GM21619 (cell line): Measurements from ENCODE around the gene BMS1.
"Not testable (repeated sequence)": the region's sequence is repeated elsewhere in the genome, so short reads cannot be mapped to it uniquely, and the experiment has no call there.

Experiments
- ATAC-seq: cut with Tn5 transposase; IDR thresholded peaks from one replicate; pipeline ENCODE4 v1.9.1; 2021; ENCODE audit not compliant: unreplicated experiment

Gene BMS1

DNA sequence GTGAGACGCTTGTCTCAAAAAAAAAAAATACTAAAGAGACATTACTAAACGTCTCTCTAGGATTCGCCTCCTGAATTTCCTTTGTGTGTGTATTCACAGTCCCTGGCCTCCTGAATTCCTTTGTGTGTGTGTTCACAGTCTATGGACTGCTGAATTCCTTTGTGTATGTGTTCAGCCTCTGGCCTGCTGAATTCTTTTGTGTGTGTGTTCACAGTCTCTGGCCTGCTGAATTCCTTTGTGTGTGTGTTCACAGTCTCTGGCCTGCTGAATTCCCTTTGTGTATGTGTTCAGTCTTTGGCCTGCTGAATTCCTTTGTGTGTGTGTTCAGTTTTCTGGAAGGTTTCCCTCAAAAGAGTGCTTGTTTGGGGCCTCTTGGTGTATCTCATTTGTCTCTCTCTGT, 8.2 kb downstream of the BMS1 start:
- ATAC-seq = no peak

DNA sequence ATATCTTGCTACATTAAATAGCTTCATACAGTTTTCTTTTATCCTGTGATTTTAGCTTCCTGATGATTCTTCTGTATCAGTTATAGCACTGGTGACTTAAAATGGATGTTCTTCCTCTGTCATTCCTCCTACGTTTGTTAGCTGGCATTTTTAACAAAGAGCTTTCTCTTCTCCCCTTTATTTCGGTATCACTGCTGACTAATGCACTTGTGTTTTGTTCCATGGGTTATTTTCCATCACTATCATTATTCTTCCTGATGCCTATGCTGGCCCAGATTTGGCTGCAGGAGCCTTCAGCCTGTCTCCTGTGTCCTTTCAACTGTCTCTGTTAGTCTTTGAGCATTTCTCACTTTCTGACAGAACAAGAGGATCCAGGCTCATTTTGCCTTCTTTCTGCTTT, 13.1 kb downstream of the BMS1 start:
- ATAC-seq = no peak

DNA sequence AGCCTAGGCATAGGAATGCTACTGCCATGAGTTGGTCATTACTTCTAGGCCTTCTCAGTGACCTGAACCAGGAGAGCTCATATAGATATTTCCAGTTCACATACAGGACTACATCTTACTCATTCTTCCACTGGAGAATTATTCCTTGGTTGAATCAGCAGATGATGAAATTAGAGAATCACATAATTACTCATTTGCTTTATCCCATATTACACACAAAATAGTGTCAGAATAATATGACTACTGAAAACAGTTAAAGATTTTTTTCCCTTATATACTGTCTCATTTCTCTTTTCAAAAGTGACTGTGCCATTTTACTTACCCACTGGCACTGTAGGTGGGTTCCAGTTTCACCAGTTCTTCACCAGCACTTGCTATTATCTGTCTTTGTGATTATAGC, 18.5 kb downstream of the BMS1 start:
- no peak for ATAC-seq

DNA sequence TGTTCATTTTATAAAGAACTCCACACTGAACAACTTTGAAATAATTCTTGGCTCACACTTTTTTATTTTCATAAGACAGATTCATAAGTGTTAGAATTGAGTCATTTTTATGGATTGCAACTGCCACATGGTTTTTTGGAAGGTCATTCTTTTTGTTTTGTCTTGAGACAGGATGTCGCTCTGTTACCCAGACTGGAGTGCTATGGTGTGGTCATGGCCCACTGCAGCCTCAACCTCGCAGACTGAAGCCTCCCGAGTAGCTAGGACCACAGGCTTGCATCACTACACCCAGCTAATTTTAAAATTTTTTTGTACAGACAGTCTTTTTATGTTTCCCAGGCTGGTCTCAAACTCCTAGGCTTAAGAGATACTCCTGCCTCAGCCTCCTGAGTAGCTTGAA, 20.3 kb downstream of the BMS1 start:
- ATAC-seq = no peak

DNA sequence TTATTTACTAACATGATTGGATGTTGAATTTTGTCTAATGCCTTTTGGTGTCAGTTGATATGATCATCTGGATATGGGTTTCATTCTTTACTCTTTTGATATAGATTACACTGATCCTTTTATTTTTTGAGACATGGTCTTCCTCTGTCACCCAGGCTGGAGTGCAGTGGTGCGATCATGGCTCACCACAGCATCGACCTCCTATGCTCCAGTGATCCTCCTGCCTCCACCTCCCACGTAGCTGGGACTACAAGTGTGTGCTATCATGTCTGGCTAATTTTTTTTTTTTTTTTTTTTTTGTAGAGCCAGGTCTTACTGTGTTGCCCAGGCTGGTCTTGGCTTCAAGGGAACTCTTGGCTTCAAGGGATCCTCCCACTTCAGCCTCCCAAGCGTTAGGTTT, 27.1 kb downstream of the BMS1 start:
- no peak for ATAC-seq

DNA sequence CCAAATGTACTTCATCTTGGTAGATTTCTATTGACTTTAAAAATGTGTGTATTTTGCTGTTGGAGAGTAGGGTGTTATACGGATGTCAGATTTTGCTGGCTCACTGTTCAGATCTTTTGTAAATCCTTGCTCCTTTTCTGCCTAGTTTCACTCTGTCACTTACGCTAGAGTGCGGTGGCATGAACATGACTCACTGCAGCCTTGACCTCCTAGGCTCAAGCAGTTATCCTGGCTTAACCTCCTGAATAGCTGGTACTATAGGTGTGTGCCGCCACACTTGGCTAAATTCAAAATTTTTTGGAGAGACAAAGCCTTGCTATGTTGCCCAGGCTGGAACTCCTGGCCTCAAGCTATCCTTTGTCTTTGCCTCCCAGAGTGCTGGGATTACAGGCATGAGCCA, 29.4 kb downstream of the BMS1 start:
- no peak for ATAC-seq

DNA sequence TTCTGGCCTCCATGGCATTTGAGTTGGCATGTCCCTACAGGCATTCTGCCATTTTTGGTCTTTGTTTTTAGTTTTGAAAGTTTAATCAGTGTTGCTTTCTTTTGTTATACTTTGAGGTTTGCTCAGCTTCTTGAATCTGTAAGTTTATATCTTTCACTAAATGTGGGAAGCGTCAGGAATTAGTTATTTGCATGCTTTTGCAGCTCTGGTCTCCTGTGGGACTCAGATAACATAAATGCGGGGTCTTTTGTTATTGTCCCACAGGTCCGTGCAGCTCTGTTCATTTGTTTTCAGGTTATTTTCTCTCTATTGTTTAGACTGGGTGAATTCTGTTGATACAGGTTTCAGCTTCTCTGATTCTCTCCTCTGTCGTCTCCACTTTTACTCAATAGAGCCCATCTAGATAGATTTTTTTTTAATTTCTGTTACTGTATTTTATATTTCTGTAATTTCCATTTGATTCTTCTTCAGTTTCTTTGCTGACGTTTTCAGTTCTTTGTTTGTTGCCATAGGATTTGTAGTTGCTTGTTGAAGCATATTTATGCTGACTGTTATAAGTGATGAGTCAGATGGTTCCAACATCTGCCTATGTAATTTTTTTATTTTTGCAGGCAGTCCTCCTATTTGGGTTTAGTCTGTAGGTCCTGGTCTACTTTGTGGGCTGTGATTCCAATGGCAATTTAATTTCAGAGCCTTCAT, 31.5 kb downstream of the BMS1 start:
- ATAC-seq = not testable (repeated sequence)

DNA sequence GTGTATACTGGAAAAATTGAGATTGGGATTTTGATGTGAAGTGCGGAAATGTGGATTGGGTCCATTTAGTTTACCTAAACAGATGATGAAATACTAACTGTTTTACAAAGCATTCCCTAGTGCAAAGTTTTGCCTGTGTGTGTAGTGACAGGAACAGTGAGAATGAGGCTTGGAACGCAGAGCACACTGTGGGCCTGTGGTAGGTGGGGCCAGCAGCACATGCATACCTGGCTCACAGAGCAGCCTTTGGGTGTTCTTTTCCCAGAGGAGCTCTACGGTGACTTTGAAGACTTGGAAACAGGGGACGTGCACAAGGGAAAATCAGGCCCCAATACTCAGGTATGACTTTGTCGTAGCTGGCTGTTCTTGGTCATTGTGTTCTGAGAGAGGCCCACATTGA, 33.7 kb downstream of the BMS1 start:
- ATAC-seq = not testable (repeated sequence)

DNA sequence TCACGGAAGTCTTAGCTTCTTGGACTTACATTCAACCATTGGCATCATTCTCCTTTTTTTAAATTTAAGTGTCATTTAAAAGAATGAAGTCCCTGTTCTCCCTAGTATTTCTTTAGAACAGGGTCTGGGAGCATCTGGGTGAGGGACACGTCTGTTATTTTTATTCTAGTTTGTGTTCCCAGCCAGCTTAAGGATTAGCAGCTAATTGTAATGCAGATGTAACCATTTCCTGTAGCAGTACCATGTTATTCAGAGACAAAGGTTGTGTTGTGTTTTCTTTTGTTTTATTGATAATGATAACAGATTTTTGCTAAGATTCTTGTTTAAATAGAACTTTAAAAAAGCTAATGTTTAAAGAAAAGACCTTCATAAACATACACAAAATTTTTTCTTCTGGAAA, 34.3 kb downstream of the BMS1 start:
- no peak for ATAC-seq

DNA sequence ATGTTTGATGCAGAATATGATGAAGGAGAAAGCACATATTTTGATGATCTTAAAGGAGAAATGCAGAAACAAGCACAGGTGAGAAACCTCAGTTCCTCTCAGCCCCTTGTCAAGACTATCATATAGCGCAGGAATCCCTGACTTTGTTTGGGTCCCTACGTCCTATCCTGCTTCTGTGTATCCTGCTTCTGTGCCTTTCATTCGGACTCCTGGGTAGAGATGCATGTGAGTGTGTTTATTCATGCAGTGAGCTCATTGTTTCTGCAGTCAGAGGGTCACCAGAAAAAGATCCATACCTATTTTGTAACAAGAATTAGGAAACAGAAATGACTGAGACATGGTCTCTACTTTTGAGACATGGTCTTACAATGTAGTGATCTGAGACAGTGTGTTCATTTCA, 34.8 kb downstream of the BMS1 start:
- ATAC-seq = not testable (repeated sequence)

DNA sequence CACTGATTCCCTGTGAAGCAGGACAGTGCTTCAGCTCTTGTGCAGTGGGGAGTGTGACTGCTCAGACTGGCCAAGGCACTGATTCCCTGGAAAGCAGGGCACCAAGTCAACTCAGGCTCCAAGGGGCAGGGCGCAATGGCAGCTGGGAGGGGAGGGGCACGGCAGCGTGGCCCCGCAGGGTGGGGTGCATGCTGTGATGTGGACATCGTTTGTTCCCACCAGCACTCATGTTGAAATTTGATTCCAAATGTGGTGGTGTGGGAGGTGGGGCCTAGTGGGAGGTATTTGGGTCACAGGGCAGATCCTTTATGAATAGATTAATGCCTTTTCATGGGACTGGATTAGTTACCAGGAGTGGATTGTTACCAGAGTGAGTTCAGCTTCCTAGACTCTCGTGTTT, 44.2 kb downstream of the BMS1 start:
- not testable (repeated sequence) for ATAC-seq

DNA sequence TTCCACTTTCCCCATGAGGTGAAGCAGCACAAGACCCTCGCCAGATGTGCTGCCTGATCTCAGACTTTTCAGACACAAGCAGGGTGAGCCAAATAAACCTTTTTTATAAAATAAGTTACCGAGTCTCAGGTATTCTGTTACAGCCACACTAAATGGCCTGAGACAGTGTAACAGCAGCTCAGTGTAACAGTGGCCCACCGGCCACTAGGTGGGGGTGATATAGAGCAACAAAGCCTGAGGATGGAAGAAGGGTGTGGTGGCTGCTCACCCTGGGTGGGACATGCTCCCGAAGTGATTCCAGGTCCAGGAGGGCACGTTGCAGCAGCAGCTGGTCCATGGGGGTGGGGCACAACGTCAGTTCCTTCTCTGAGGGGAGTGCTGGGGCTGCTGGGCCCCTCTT, 44.6 kb downstream of the BMS1 start:
- ATAC-seq = no peak

DNA sequence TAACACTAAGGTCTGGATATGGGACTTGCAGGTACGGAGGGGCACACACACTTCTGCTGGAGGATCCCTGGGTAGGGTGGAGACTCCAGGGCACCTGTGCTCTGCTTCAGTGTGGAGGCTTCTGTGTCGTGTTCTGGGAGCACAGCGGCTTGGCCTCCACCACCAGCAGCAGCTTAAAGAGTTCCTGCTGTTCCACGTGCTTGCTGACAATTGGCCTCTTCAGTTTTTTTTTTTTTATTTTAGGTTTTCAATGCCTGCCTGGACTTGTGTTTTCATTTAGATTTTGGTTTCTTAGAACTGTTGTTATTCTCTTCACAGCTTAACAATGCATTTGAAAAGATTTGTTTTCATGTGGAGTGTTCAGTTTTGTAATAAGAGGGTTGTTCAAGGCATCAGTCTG, 45.8 kb downstream of the BMS1 start:
- not testable (repeated sequence) for ATAC-seq

DNA sequence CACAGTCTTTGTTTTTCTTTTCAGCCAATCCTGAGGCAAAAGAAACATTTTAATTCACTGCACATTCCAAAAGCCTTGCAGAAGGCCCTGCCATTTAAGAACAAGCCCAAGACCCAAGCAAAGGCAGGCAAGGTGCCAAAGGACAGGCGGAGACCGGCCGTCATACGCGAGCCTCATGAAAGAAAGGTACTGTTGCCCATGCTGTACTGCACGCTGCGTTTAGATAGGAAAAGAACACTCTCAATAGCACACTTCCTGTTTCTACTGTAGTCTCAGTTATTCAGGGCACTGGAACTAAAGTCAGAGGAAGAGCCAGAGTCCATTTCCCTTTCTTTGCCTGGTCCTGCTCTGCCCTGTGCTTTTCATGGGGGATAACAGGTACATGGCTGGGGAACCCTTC, 47.6 kb downstream of the BMS1 start:
- ATAC-seq = no peak

DNA sequence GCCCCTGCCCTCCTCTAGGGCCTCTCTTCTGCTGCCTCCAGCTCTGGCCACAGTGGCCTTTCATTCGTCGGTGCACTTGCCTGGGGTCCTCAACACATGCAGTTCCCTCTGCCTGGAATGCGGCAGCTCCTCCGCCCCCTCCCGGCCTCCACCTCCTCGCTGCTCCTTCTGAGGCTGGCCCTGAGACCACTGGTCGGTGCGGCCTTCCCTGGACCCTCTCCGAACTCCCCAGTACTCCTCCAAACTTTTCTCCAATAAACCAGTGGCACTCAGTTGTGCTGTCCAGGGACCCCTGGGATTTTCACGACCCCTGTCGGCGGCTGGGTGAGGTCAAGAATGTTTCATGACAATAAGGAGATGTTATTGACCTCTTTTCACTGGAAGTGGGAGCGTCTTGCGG, 53.5 kb downstream of the BMS1 start:
- no peak for ATAC-seq

DNA sequence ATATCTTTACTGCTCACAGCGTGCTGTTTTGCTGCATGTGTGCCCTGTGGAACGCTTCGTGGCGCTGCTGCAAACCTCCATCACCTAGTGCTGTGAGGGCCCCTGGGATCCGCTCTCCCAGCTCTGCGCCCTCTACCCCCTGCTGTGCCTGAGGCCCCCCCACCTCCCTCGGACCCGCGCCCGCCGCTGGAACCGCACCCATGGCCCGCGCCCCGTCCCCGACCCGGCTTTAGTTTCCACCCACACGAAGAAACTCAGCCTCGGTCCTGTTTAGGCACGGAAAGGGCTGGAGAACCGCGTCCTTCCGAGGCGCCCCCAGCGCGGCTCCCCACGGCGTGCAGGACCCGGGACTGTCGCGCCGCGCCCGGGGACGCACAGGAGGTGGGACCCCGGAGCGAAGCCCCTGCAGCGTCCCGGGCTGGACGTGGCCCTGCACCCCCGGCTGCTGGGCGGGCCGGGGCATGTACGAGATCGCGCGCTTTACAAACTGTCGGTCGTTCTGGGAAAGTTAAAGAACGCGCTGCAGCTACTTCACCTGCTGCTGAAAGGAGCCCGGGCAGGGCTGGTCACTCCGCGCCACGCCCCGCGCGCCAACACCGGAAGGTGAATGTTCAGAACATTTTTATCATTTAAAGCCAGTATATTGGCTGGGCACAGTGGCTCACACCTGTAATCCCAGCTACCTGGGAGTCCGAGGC, 54.3 kb downstream of the BMS1 start:
- ATAC-seq = no peak

DNA sequence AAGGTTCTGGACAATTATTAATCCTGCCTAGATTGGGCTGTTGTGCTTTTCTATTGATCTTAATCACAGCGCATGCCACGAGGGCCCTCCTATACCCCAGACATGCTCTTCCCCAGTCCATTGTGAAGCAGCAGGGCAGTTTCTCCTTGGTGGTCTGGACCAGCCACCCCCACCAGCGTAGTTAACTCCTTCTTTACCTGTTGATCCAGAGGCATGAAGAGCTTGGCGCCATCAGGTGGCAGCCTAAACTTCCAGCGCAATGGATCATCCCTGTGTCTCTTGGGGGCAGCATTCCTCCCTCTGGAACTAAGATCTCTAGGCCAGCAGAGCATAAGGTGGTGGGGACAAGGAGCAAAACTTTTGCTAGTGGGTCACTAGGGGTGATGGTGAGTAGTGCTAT, 62.2 kb downstream of the BMS1 start:
- not testable (repeated sequence) for ATAC-seq

DNA sequence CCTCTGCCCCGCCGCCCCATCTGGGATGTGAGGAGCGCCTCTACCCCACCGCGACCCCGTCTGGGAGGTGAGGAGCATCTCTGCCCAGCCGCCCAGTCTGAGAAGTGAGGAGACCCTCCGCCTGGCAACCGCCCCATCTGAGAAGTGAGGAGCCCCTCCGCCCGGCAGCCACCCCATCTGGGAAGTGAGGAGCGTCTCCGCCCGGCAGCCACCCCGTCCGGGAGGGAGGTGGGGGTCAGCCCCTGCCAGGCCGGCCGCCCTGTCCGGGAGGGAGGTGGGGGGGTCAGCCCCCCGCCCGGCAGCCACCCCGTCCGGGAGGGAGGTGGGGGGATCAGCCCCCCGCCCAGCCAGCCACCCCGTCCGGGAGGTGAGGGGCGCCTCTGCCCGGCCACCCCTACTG, 64.7 kb downstream of the BMS1 start:
- ATAC-seq = not testable (repeated sequence)

DNA sequence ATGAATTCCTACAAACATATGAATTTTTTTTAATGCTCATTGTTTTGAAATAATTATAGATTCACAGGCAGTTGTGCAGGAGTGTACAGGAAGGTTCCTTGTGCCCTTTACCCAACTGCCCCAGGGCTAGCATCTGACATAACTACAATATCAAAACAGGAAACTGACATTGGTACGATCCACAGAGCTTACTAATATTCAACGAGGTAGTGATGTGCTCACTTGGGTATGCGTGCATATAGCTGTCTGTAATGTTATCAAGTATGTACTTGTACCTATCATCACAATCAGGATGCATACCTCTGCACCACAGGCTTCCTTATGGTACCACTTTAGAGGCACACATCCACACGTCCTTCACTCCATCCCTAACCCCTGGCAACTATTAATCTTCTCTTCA, 68.3 kb downstream of the BMS1 start:
- no peak for ATAC-seq

DNA sequence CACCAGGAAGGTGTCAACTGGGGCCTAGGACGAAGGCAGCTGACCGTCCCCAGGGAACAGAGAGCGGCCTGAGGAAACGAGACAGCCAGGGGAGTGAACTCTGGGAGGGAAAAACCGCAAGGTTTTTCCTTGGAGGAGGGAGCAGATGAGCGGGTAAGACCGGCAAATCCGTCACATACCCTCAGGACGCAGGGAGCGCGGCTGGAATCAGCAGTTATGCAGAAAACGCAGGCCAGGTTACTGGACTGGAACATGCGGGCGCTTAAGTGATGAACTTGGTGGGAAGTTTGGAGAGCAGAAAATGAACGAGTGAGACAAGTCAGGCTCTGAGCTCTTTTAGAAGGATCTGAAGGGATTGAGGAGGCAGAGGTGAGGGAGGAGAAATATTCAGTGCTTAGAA, 76.7 kb downstream of the BMS1 start:
- no peak for ATAC-seq

DNA sequence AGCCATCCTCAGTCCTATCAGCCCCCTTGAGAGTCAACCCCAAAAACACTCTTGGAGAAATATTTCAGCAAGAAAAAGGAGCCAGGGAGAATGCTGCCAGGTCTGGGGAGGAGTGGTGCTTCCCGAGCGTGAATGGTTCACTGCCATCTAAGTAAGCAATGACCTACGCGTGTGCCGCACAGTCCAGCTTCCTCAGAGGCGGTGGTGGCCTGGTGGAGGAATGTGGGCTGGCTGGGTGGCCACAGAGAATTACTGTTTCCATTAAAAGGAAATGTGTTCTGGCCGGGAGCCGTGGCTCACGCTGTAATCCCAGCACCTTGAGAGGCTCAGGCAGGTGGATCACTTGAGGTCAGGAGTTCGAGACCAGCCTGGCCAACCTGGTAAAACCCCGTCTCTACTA, 77.4 kb downstream of the BMS1 start:
- ATAC-seq = not testable (repeated sequence)

DNA sequence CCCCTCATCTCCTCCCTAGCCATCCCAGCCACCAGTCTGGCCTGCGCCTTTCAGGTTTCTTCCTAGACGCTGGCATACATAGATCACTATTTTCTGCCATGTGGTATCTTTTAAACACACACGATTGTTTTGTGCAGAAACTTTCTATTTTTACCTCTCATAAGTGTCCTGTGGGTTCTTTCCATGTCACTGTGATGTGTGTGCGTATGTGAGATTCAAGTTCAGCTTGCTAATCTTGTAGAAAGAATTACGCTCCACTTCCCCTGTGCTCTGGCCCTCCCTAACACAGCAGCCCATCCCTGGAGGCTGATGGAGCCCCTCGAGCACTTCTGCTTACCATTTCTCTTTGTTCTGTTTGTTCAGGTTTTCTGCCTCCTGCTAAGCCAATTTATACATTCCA, 80.2 kb downstream of the BMS1 start:
- ATAC-seq = not testable (repeated sequence)

DNA sequence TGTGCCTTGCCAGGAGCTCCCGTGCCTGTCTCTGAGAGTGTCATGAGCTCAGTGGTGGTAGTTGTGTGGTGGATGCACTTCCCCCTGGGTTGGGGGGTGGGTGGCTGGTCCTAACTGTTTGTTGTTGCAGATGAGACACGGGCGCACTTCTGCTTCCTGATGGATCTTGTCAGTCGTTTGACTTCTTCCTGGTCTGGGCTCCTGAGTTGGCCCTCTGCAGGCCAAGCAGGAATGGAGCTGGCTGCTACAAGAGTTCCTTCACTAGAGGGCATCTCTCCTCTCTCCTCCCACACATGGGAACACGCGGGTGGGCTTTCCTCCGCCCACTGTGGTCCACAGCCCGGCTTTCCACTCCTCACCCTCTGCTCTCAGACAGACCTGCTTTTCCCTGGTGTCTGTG, 82.0 kb downstream of the BMS1 start:
- no peak for ATAC-seq
